HCT116 (cell line): ENCODE results near the gene SHISAL1. TPM values are rescaled to one million over a fixed set of nuclear protein-coding genes. Genes with fewer than 3 reads are reported as not detected.

Experiments
- ATAC-seq: fragments of 200-7000 bp; cut with Tn5 transposase; 2 replicates; pipeline ENCODE4 v1.9.1; 2020; ENCODE audit warnings: mild to moderate bottlenecking, moderate library complexity
- BruUV-seq: library from RNA; stranded (reverse); fragments of 400-500 nt; replicated peaks from 2 replicates; lab custom pipeline; 2021; lab: Mats Ljungman, UMichigan
- CTCF ChIA-PET: fragments of 300-600 bp; sonication (Branson Sonifier 250); formaldehyde crosslinking; loops from one replicate; lab custom pipeline; 2021; ENCODE audit warnings: antibody characterized with exemption; lab: Charles Lee
- POLR2A ChIA-PET: fragments of 300-600, 350-600 bp; sonication (Branson Sonifier 250); formaldehyde crosslinking; loops from one replicate; lab custom pipeline; 2021; ENCODE audit warnings: antibody characterized with exemption; lab: Charles Lee
- RAD21 ChIA-PET, 2 experiments: fragments of 300-600 bp; sonication (Branson Sonifier 250); formaldehyde crosslinking; loops; one replicate each; lab custom pipeline; 2023; ENCODE audit warnings: low total read pairs in 2 of 2; ENCODE audit not compliant: uncharacterized antibody in 2 of 2, unreplicated experiment in 2 of 2, low non-redundant PET in 1 of 2; lab: Charles Lee
- DNase-seq: peaks from one replicate; pipeline ENCODE4 v3.0.0-alpha.2; 2010; ENCODE audit warnings: low read depth, low spot score
- H2AFZ ChIP-seq: fragments of 200-600 bp; shearing (Covaris generic), sonication (generic); 2 replicates; pipeline ENCODE4 v1.6.1; 2017; ENCODE audit warnings: low read depth, mixed run types, mixed read lengths, antibody characterized with exemption, low read length; ENCODE audit not compliant: poor library complexity, severe bottlenecking
- H3K27ac ChIP-seq: 2 replicates; pipeline ENCODE4 v1.5.1; 2012; ENCODE audit warnings: low read depth, low read length
- H3K27me3 ChIP-seq: fragments of 200-600 bp; sonication (generic); 2 replicates; pipeline ENCODE4 v1.6.1; 2016; ENCODE audit warnings: mixed run types, low read length, mixed read lengths; ENCODE audit not compliant: insufficient read depth
- H3K36me3 ChIP-seq, 2 experiments: fragments of 200-500 bp in 1 of 2; fragments of 200-600 bp in 1 of 2; sonication (Bioruptor generic) in 1 of 2; sonication (generic) in 1 of 2; 2 replicates each; pipeline versions ENCODE4 v1.5.1 to v1.6.1; 2014 to 2016; ENCODE audit warnings: low read length in 2 of 2, inconsistent platforms in 1 of 2, mixed read lengths in 1 of 2, mixed run types in 1 of 2; ENCODE audit not compliant: insufficient read depth in 2 of 2, control insufficient read depth in 1 of 2
- H3K4me1 ChIP-seq, 2 experiments: fragments of 200-600 bp in 1 of 2; sonication (generic) in 1 of 2; 2 replicates each; pipeline versions ENCODE4 v1.5.1 to v1.6.1; 2012 to 2017; ENCODE audit warnings: low read length in 2 of 2, inconsistent platforms in 1 of 2, mild to moderate bottlenecking in 1 of 2, mixed read lengths in 1 of 2, mixed run types in 1 of 2, moderate library complexity in 1 of 2; ENCODE audit not compliant: insufficient read depth in 2 of 2, control insufficient read depth in 1 of 2
- H3K4me2 ChIP-seq: fragments of 200-600 bp; sonication (generic); 2 replicates; pipeline ENCODE4 v1.6.1; 2017; ENCODE audit warnings: mixed run types, low read length, mixed read lengths
- H3K4me3 ChIP-seq, 2 experiments: fragments of 200-600 bp in 1 of 2; sonication (generic) in 1 of 2; replicated peaks in 1 of 2; 2 replicates each; pipeline ENCODE4 v1.5.1; 2011 to 2016; ENCODE audit warnings: low read length in 2 of 2, control low read depth in 1 of 2, low read depth in 1 of 2, mild to moderate bottlenecking in 1 of 2, mixed read lengths in 1 of 2, mixed run types in 1 of 2
- H3K79me2 ChIP-seq: fragments of 200-600 bp; sonication (generic); 2 replicates; pipeline ENCODE4 v1.6.1; 2017; ENCODE audit warnings: mild to moderate bottlenecking, mixed run types, low read length, moderate library complexity, mixed read lengths; ENCODE audit not compliant: insufficient read depth
- H3K9ac ChIP-seq: fragments of 200-600 bp; sonication (generic); 2 replicates; pipeline ENCODE4 v1.6.1; 2016; ENCODE audit warnings: low read length, mixed read lengths
- H3K9me2 ChIP-seq: fragments of 200-600 bp; sonication (generic), shearing (Covaris generic); 2 replicates; pipeline ENCODE4 v1.6.1; 2017; ENCODE audit warnings: mixed run types, mild to moderate bottlenecking, moderate library complexity; ENCODE audit not compliant: insufficient read depth
- H3K9me3 ChIP-seq, 2 experiments: fragments of 200-500 bp in 1 of 2; fragments of 200-600 bp in 1 of 2; sonication (Bioruptor generic) in 1 of 2; sonication (generic) in 1 of 2; 2 replicates each; pipeline ENCODE4 v1.6.1; 2014 to 2017; ENCODE audit warnings: low read length in 2 of 2, mixed read lengths in 2 of 2, inconsistent platforms in 1 of 2, low read depth in 1 of 2, mild to moderate bottlenecking in 1 of 2, mixed run types in 1 of 2, moderate library complexity in 1 of 2; ENCODE audit not compliant: control insufficient read depth in 1 of 2, insufficient read depth in 1 of 2
- H4K20me1 ChIP-seq: fragments of 200-600 bp; sonication (generic), shearing (Covaris generic); 2 replicates; pipeline ENCODE4 v1.6.1; 2017; ENCODE audit warnings: mixed run types, mild to moderate bottlenecking, moderate library complexity; ENCODE audit not compliant: insufficient read depth
- CBX3 ChIP-seq: IDR thresholded peaks from 2 replicates; pipeline ENCODE4 v1.6.1; 2012; ENCODE audit warnings: low read depth
- EGR1 ChIP-seq: IDR thresholded peaks from 2 replicates; pipeline ENCODE4 v1.6.1; 2012; ENCODE audit warnings: low read depth
- EZH2 ChIP-seq: fragments of 200-600 bp; sonication (generic); IDR thresholded peaks from 2 replicates; pipeline ENCODE4 v1.6.1; 2017; ENCODE audit warnings: antibody characterized with exemption, mixed run types
- FOSL1 ChIP-seq: IDR thresholded peaks from 2 replicates; pipeline ENCODE4 v1.6.1; 2012; ENCODE audit warnings: low read depth
- JUND ChIP-seq: IDR thresholded peaks from 2 replicates; pipeline ENCODE4 v1.6.1; 2012
- SIN3A ChIP-seq: IDR thresholded peaks from 2 replicates; pipeline ENCODE4 v1.6.1; 2012; ENCODE audit warnings: low read depth
- SP1 ChIP-seq: IDR thresholded peaks from 2 replicates; pipeline ENCODE4 v1.6.1; 2012; ENCODE audit warnings: low read depth
- SRF ChIP-seq: IDR thresholded peaks from 2 replicates; pipeline ENCODE4 v1.6.1; 2012; ENCODE audit warnings: low read depth
- TCF7L2 ChIP-seq: IDR thresholded peaks from 2 replicates; pipeline ENCODE4 v1.7.0; 2011; ENCODE audit warnings: borderline replicate concordance, inconsistent platforms; ENCODE audit not compliant: insufficient read depth, insufficient read length; ENCODE audit errors: extremely low read depth
- ZFX ChIP-seq: fragments of 450-650 bp; IDR thresholded peaks from 2 replicates; pipeline ENCODE4 v1.6.1; 2017
- ZNF274 ChIP-seq: fragments of 200-500 bp; sonication (Bioruptor generic); IDR thresholded peaks from 2 replicates; pipeline ENCODE4 v1.6.1; 2014; ENCODE audit warnings: mild to moderate bottlenecking, low read depth, low read length, inconsistent platforms
- intact Hi-C: fragments of 100-400 bp; cut with micrococcal nuclease; formaldehyde crosslinking; loops from 2 replicates; pipeline ENCODE4 v1.10.0; 2022
- total RNA-seq: library from RNA; stranded (reverse); gene quantifications from one replicate; pipeline ENCODE4 v1.2.1, GENCODE V29; 2021; ENCODE audit not compliant: unreplicated experiment
- TF ChIP-seq, protein P1 (sequence below): IDR thresholded peaks from 2 replicates; pipeline ENCODE4 v1.6.1; 2012
- TF ChIP-seq, protein P2 (sequence below): IDR thresholded peaks from 2 replicates; pipeline ENCODE4 v1.6.1; 2012
- TF ChIP-seq, protein P3 (sequence below), 3 experiments: fragments of 200-600 bp in 1 of 3; sonication (generic) in 1 of 3; IDR thresholded peaks in 2 of 3; conservative IDR thresholded peaks in 1 of 3; 2 replicates each; pipeline ENCODE4 v1.5.1; 2012 to 2017; ENCODE audit warnings: low read depth in 2 of 3, low read length in 2 of 3, antibody characterized with exemption in 1 of 3, borderline replicate concordance in 1 of 3, control low read depth in 1 of 3, mild to moderate bottlenecking in 1 of 3, mixed read lengths in 1 of 3, mixed run types in 1 of 3, moderate library complexity in 1 of 3; ENCODE audit not compliant: insufficient read depth in 1 of 3

SHISAL1 gene
- total RNA-seq, 1 experiment from 2014 or later, result not detected

DNA sequence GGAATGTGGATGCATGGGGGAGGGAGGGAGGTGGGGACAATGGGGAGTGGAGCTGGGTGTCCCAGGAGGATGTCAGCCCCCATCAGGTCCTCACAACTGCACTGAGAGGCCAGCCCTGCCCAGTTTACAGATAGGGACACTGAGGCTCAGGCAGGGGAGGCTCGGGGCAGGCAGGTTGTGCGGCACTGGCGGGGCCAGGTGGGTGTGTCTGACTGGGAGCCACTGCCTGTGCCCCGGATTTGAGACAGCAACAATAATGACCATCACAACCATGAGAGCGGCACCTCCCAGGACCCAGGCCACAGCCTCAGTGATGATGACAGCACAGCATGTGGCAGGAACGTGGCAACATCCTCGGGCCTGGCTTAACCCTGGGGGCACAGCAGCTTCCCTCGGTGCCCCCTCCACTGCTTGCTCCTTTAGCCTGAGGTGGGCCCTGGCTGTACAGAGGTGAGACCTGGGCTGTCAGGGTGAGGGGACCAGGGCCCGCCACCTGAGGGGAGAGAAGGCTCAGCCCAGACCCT is 32.0 kb downstream of the SHISAL1 start:
- POLR2A ChIA-PET, result no interaction called here
- DNase-seq, result no peak
- intact Hi-C loops, result no loop called here
- RAD21 ChIA-PET, result no interaction called here
- Histone ChIP-seq H3K27me3 (peaks cover 12% of the 10 kb centered on the region; the same call in 1 of the 2 replicates), H3K9me3 (no peaks in the 10 kb centered on the region), H3K4me2 (no peak overlapping the region), H2AFZ (no peak overlapping the region), H3K36me3 (no peaks in the 10 kb centered on the region), H3K27ac (no peak overlapping the region), H3K9me2 (no peaks in the 10 kb centered on the region), H4K20me1 (no peaks in the 10 kb centered on the region), H3K79me2 (no peaks in the 10 kb centered on the region), H3K4me3 (no peak overlapping the region), H3K9ac (no peak overlapping the region), H3K4me1 (no peaks in the 10 kb centered on the region)
- TF ChIP-seq CBX3 (no peak), SP1 (no peak), SIN3A (no peak), ZNF274 (no peak), ZFX (no peak), FOSL1 (no peak), TCF7L2 (no peak), SRF (no peak), EGR1 (no peak), EZH2 (no peak), JUND (no peak)
- TF ChIP-seq, protein P1, sequence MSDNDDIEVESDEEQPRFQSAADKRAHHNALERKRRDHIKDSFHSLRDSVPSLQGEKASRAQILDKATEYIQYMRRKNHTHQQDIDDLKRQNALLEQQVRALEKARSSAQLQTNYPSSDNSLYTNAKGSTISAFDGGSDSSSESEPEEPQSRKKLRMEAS, result no peak
- TF ChIP-seq, protein P2, sequence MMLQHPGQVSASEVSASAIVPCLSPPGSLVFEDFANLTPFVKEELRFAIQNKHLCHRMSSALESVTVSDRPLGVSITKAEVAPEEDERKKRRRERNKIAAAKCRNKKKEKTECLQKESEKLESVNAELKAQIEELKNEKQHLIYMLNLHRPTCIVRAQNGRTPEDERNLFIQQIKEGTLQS, result no peak
- TF ChIP-seq, protein P3, sequence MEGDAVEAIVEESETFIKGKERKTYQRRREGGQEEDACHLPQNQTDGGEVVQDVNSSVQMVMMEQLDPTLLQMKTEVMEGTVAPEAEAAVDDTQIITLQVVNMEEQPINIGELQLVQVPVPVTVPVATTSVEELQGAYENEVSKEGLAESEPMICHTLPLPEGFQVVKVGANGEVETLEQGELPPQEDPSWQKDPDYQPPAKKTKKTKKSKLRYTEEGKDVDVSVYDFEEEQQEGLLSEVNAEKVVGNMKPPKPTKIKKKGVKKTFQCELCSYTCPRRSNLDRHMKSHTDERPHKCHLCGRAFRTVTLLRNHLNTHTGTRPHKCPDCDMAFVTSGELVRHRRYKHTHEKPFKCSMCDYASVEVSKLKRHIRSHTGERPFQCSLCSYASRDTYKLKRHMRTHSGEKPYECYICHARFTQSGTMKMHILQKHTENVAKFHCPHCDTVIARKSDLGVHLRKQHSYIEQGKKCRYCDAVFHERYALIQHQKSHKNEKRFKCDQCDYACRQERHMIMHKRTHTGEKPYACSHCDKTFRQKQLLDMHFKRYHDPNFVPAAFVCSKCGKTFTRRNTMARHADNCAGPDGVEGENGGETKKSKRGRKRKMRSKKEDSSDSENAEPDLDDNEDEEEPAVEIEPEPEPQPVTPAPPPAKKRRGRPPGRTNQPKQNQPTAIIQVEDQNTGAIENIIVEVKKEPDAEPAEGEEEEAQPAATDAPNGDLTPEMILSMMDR (IDR thresholded peaks at IDR 0.05 in 2 of 3, conservative IDR thresholded peaks at IDR 0.05 in 1 of 3; ENCODE audit: borderline replicate concordance in 1 of 3, insufficient read depth in 1 of 3, low read depth in 2 of 3, low read length in 2 of 3), result no peak
- no peak for ATAC-seq
- CTCF ChIA-PET, result no interaction called here
- no TSS peak for BruUV-seq
